Bronchial epithelial cell (primary cell): Measurements from ENCODE around the gene A3GALT2. TPM values are rescaled to one million over a fixed set of nuclear protein-coding genes. Genes with fewer than 3 reads are reported as not detected.

Experiments used
- DNase-seq: peaks from one replicate; pipeline ENCODE4 v3.0.0-alpha.2; 2010; ENCODE audit warnings: low read depth
- FAIRE-seq: peaks from 2 replicates; lab custom pipeline; 2011; peaks lifted over from hg19 to GRCh38; lab: Jason Lieb, UNC
- H3K27me3 ChIP-seq: 2 replicates; pipeline ENCODE4 v1.5.1; 2011; ENCODE audit warnings: low read length; ENCODE audit not compliant: control insufficient read depth, insufficient read depth
- H3K36me3 ChIP-seq: 2 replicates; pipeline ENCODE4 v1.5.1; 2011; ENCODE audit warnings: low read length; ENCODE audit not compliant: control insufficient read depth, insufficient read depth
- H3K4me3 ChIP-seq: 2 replicates; pipeline ENCODE4 v1.5.1; 2011; ENCODE audit warnings: mild to moderate bottlenecking, low read depth, low read length, control low read depth
- CTCF ChIP-seq: IDR thresholded peaks from 2 replicates; pipeline ENCODE4 v1.5.1; 2011; ENCODE audit warnings: mild to moderate bottlenecking, moderate library complexity, low read length, control low read depth, inconsistent platforms; ENCODE audit not compliant: insufficient read depth, severe bottlenecking
- total RNA-seq: library from RNA; depleted of rRNA; stranded (reverse); fragments of >200 nt; gene quantifications from 2 replicates; pipeline ENCODE4 v1.2.1, GENCODE V29; 2014

The A3GALT2 gene
- total RNA-seq, 1 donor from 2014 or later, result not detected

- DNase-seq, result no peak
- Histone ChIP-seq H3K36me3 (peaks cover 3% of the 10 kb centered on the region), H3K27me3 (no peaks in the 10 kb centered on the region), H3K4me3 (no peak overlapping the region)
- no peak for TF ChIP-seq CTCF
- no peak for FAIRE-seq
Measured at GRCh38 chr1:33358114-33358794, 37.4 kb upstream of the A3GALT2 start.

GRCh38 chr1:33357099-33357498 is 36.2 kb upstream of the A3GALT2 start:
- H3K36me3 ChIP-seq, result peaks cover 3% of the 10 kb centered on the region
- H3K4me3 ChIP-seq, result no peak overlapping the region
- no peak for TF ChIP-seq CTCF
- DNase-seq (no peak), FAIRE-seq (no peak)
- H3K27me3 ChIP-seq, result no peaks in the 10 kb centered on the region

GRCh38 chr1:33354707-33355316 is 33.9 kb upstream of the A3GALT2 start:
- H3K36me3 ChIP-seq, result peaks cover 3% of the 10 kb centered on the region
- no peak for TF ChIP-seq CTCF
- no peaks in the 10 kb centered on the region for H3K27me3 ChIP-seq
- FAIRE-seq, result no peak
- DNase-seq, result no peak
- H3K4me3 ChIP-seq, result no peak overlapping the region

GRCh38 chr1:33353531-33353930 is 32.6 kb upstream of the A3GALT2 start:
- TF ChIP-seq CTCF, result no peak
- no peak for FAIRE-seq
- no peak for DNase-seq
- peaks cover 3% of the 10 kb centered on the region for H3K36me3 ChIP-seq
- H3K27me3 ChIP-seq, result no peaks in the 10 kb centered on the region
- no peak overlapping the region for H3K4me3 ChIP-seq

GRCh38 chr1:33351281-33351660 is 30.4 kb upstream of the A3GALT2 start:
- no peak for FAIRE-seq

More at GRCh38 chr1:33351281-33351660, 30.4 kb upstream of the A3GALT2 start:
- H3K27me3 ChIP-seq, result no peaks in the 10 kb centered on the region
- TF ChIP-seq CTCF, result no peak
- H3K4me3 ChIP-seq, result no peak overlapping the region
- DNase-seq, result no peak
- peaks cover 4% of the 10 kb centered on the region for H3K36me3 ChIP-seq
